K562 (cell line): ENCODE measurements around the gene SF3B4. TPM values are rescaled to one million over a fixed set of nuclear protein-coding genes. Genes with fewer than 3 reads are reported as not detected.
A peak's percentile ranks its signal among the peaks of the same experiment; 100 is the strongest.

ENCODE experiments used
- ATF6 ChIP-seq: sonication (generic); formaldehyde crosslinking; IDR thresholded peaks from 2 replicates; pipeline ENCODE4 v1.4.0; 2020; ENCODE audit warnings: mild to moderate bottlenecking, missing genetic modification reagents
- C11orf30 ChIP-seq: fragments of 450-650 bp; IDR thresholded peaks from 2 replicates; pipeline ENCODE4 v1.6.1; 2016; ENCODE audit warnings: low read depth, mild to moderate bottlenecking
- CCAR2 ChIP-seq: fragments of 200-400 bp; formaldehyde crosslinking; IDR thresholded peaks from 2 replicates; pipeline ENCODE4 v1.6.1; 2017; ENCODE audit warnings: mild to moderate bottlenecking, low read depth, low read length
- COPS2 ChIP-seq: fragments of 450-650 bp; conservative IDR thresholded peaks from 2 replicates; pipeline ENCODE4 v1.6.1; 2016; ENCODE audit warnings: mild to moderate bottlenecking, moderate library complexity
- CTBP1 ChIP-seq: fragments of 450-650 bp; IDR thresholded peaks from 2 replicates; pipeline ENCODE4 v1.6.1; 2016; ENCODE audit warnings: borderline replicate concordance
- FOXK1 ChIP-seq: sonication (generic); formaldehyde crosslinking; IDR thresholded peaks from 2 replicates; pipeline ENCODE4 v1.8.0; 2022; ENCODE audit warnings: missing genetic modification reagents, mild to moderate bottlenecking, borderline replicate concordance
- GTF2E2 ChIP-seq: fragments of 200-800 bp; sonication (Bioruptor generic); IDR thresholded peaks from 2 replicates; pipeline ENCODE4 v1.6.1; 2016; ENCODE audit warnings: missing genetic modification characterization, missing compliant biosample characterization
- L3MBTL2 ChIP-seq: fragments of 450-650 bp; IDR thresholded peaks from 2 replicates; pipeline ENCODE4 v1.6.1; 2016; ENCODE audit warnings: mild to moderate bottlenecking, moderate library complexity
- MAX ChIP-seq: sonication (generic); formaldehyde crosslinking; IDR thresholded peaks from 2 replicates; pipeline ENCODE4 v1.9.0; 2022; ENCODE audit warnings: mild to moderate bottlenecking, missing genetic modification reagents
- MTA3 ChIP-seq: fragments of 450-650 bp; formaldehyde crosslinking; IDR thresholded peaks from 2 replicates; pipeline ENCODE4 v1.6.1; 2017; ENCODE audit warnings: mild to moderate bottlenecking, borderline replicate concordance
- NCOA1 ChIP-seq: fragments of 450-650 bp; IDR thresholded peaks from 2 replicates; pipeline ENCODE4 v1.6.1; 2016; ENCODE audit warnings: low read depth
- NCOA4 ChIP-seq: fragments of 450-650 bp; IDR thresholded peaks from 2 replicates; pipeline ENCODE4 v1.6.1; 2018; ENCODE audit warnings: mild to moderate bottlenecking; ENCODE audit not compliant: partially characterized antibody
- NELFE ChIP-seq: IDR thresholded peaks from 2 replicates; pipeline ENCODE4 v1.6.1; 2011; ENCODE audit warnings: mild to moderate bottlenecking; ENCODE audit not compliant: insufficient read depth, insufficient read length
- NONO ChIP-seq, 2 experiments: fragments of 200-400 bp in 1 of 2; fragments of 450-650 bp in 1 of 2; formaldehyde crosslinking in 1 of 2; IDR thresholded peaks; 2 replicates each; pipeline ENCODE4 v1.6.1; 2017; ENCODE audit warnings: low read depth in 2 of 2, mild to moderate bottlenecking in 2 of 2, moderate library complexity in 2 of 2, low read length in 1 of 2
- RAD21 ChIP-seq, 2 experiments: fragments of 250-450 bp in 1 of 2; fragments of 450-650 bp in 1 of 2; sonication (Bioruptor Pico) in 1 of 2; formaldehyde crosslinking in 1 of 2; IDR thresholded peaks in 1 of 2; conservative IDR thresholded peaks in 1 of 2; 2 replicates each; pipeline versions ENCODE4 v1.4.0 to v1.8.0; 2020 to 2022; ENCODE audit warnings: mild to moderate bottlenecking in 2 of 2, moderate library complexity in 1 of 2
- SMAD4 ChIP-seq: fragments of 250-450 bp; sonication (Bioruptor Pico); conservative IDR thresholded peaks from 2 replicates; pipeline ENCODE4 v1.8.0; 2021; ENCODE audit warnings: inconsistent platforms, mild to moderate bottlenecking, moderate library complexity
- SMARCA5 ChIP-seq: fragments of 450-650 bp; IDR thresholded peaks from 2 replicates; pipeline ENCODE4 v1.6.1; 2016
- TAF7 ChIP-seq: fragments of 450-650 bp; IDR thresholded peaks from 2 replicates; pipeline ENCODE4 v1.6.1; 2016; ENCODE audit warnings: missing genetic modification characterization, missing compliant biosample characterization
- TBL1XR1 ChIP-seq, 2 experiments: IDR thresholded peaks; 2 replicates each; pipeline ENCODE4 v1.6.1; 2012; ENCODE audit warnings: improper control_type of control experiment in 2 of 2, low read length in 2 of 2, mild to moderate bottlenecking in 1 of 2
- TFAM ChIP-seq: fragments of 250-450 bp; sonication (Bioruptor Pico); conservative IDR thresholded peaks from 2 replicates; pipeline ENCODE4 v1.5.0; 2021; ENCODE audit warnings: mild to moderate bottlenecking, moderate library complexity
- TFAP4 ChIP-seq: sonication (generic); formaldehyde crosslinking; IDR thresholded peaks from 2 replicates; pipeline ENCODE4 v1.8.0; 2022; ENCODE audit warnings: missing genetic modification reagents, mild to moderate bottlenecking, moderate library complexity, borderline replicate concordance
- TRIM24 ChIP-seq, 2 experiments: fragments of 450-650 bp; IDR thresholded peaks; 2 replicates each; pipeline ENCODE4 v1.6.1; 2016
- U2AF1 ChIP-seq: fragments of 200-400 bp; formaldehyde crosslinking; optimal IDR thresholded peaks from 2 replicates; pipeline ENCODE3; 2017; ENCODE audit warnings: mild to moderate bottlenecking, low read depth, low read length, moderate library complexity
- ZBED1 ChIP-seq: IDR thresholded peaks from 2 replicates; pipeline ENCODE4 v1.6.1; 2014
- ZC3H11A ChIP-seq: IDR thresholded peaks from 2 replicates; pipeline ENCODE4 v1.6.1; 2012; ENCODE audit warnings: low read depth, low read length, improper control_type of control experiment
- ZNF146 ChIP-seq: IDR thresholded peaks from one replicate; pipeline ENCODE4 v1.6.1; 2018; ENCODE audit warnings: missing compliant biosample characterization; ENCODE audit not compliant: unreplicated experiment
- ZNF197 ChIP-seq: fragments of 200-800 bp; sonication (Bioruptor generic); IDR thresholded peaks from 2 replicates; pipeline ENCODE4 v1.6.1; 2016; ENCODE audit warnings: low read depth, missing genetic modification characterization, missing compliant biosample characterization
- ZNF224 ChIP-seq: sonication (generic); formaldehyde crosslinking; IDR thresholded peaks from 2 replicates; pipeline ENCODE4 v1.8.0; 2022; ENCODE audit warnings: mild to moderate bottlenecking, missing genetic modification reagents
- polyA plus RNA-seq, 8 experiments: library from polyadenylated mRNA; depleted of rRNA in 4 of 8; stranded (reverse) in 5 of 8; unstranded in 3 of 8; fragments of >200 nt; fragmentation: Nextera tagmentation in 2 of 8; fragmentation: Illumina TruSeq in 1 of 8; extraction: Ambion mirVana in 2 of 8; extraction: Trizol in 1 of 8; gene quantifications; 2 replicates each; pipeline versions ENCODE4 v1.2.1 to v1.2.3, GENCODE V29; 2011 to 2014; ENCODE audit warnings: inconsistent platforms in 1 of 8, missing spikeins in 1 of 8
- total RNA-seq, 7 experiments: library from RNA; depleted of rRNA in 6 of 7; stranded (reverse); fragments of >200 nt in 6 of 7; fragmentation: Illumina TruSeq in 2 of 7; extraction: Trizol in 2 of 7; gene quantifications; 2 replicates each; pipeline versions ENCODE4 v1.2.1 to v1.2.3, GENCODE V29; 2011 to 2021; ENCODE audit warnings: low replicate concordance in 1 of 7

Gene SF3B4
- total and polyA plus RNA-seq, 9 of the 15 experiments (the other 6 are each of a cell fraction or from before 2014, with no cell fraction given): 3.0 to 88.0 (median 26.1) TPM

- peak; percentile 88 for TF ChIP-seq TAF7
- peak in 1 of 2 experiments; percentile 79; a peak in 1 of 4 replicates for TF ChIP-seq NONO (IDR thresholded peaks at IDR 0.05; ENCODE audit: low read depth in 2 of 2, low read length in 1 of 2)
- TF ChIP-seq FOXK1 (CRISPR knock-in tag): no peak; the same call in none of the 2 replicates
- no peak for TF ChIP-seq ZC3H11A
- TF ChIP-seq SMARCA5: no peak
- peak; percentile 72; the same call in 1 of the 2 replicates for TF ChIP-seq TFAP4 (CRISPR knock-in tag)
- peak; percentile 53; the same call in 1 of the 2 replicates for TF ChIP-seq SMAD4 (CRISPR knock-in tag)
- peak; percentile 68 for TF ChIP-seq MAX (CRISPR knock-in tag)
- TF ChIP-seq CTBP1: peak; percentile 31; the same call in 1 of the 2 replicates
- no peak for TF ChIP-seq ZNF224
- peak; percentile 96 for TF ChIP-seq ZBED1
- TF ChIP-seq ATF6 (CRISPR knock-in tag): no peak
- peak; percentile 41 for TF ChIP-seq L3MBTL2
- peak in 1 of 2 experiments; percentile 57 for TF ChIP-seq TBL1XR1 (IDR thresholded peaks at IDR 0.05; ENCODE audit: low read length in 2 of 2)
- peak; percentile 64 for TF ChIP-seq NELFE
- TF ChIP-seq NCOA4: no peak
- peak; percentile 100 for TF ChIP-seq MTA3
- no peak; the same call in 1 of the 2 replicates for TF ChIP-seq ZNF197 (CRISPR knock-in tag)
- TF ChIP-seq CCAR2: no peak
- no peak for TF ChIP-seq COPS2
- TF ChIP-seq TRIM24 (IDR thresholded peaks at IDR 0.05): no peak
- no peak for TF ChIP-seq TFAM (CRISPR knock-in tag)
- TF ChIP-seq U2AF1: no peak
- no peak for TF ChIP-seq C11orf30
- peak; percentile 99 for TF ChIP-seq GTF2E2 (tag)
- no peak for TF ChIP-seq NCOA1
- TF ChIP-seq RAD21 (CRISPR knock-in tag; conservative IDR thresholded peaks at IDR 0.05 in 1 of 2, IDR thresholded peaks at IDR 0.05 in 1 of 2): peak in 1 of 2 experiments; percentile 25; a peak in 1 of 4 replicates
- TF ChIP-seq ZNF146 (CRISPR knock-in tag): peak; percentile 30
Observed at GRCh38 chr1:149886396-149887195, 41.0 kb downstream of the SF3B4 start (continued).
